GM12892 (cell line): ENCODE results near the gene TRIML2.

Experiments used
- POLR2A ChIP-seq: IDR thresholded peaks from 2 replicates; pipeline ENCODE4 v1.6.1; 2011; ENCODE audit warnings: low read depth, low read length, control low read depth
- POLR2AphosphoS5 ChIP-seq: IDR thresholded peaks from 2 replicates; pipeline ENCODE4 v1.6.1; 2011; ENCODE audit warnings: low read depth, low read length, control low read depth
- TAF1 ChIP-seq: IDR thresholded peaks from 2 replicates; pipeline ENCODE4 v1.6.1; 2011; ENCODE audit warnings: low read depth, mild to moderate bottlenecking, control low read depth, low read length, borderline replicate concordance

- TF ChIP-seq POLR2AphosphoS5: no peak
- no peak for TF ChIP-seq POLR2A
- no peak for TF ChIP-seq TAF1
These were observed 37.2 kb upstream of the TRIML2 start for GRCh38 chr4:188146618-188147017.
